ENCODE data around the gene CRISPLD2.
"Not testable (repeated sequence)": the region's sequence is repeated elsewhere in the genome, so short reads cannot be mapped to it uniquely, and the experiment has no call there.

The CRISPLD2 gene

DNA sequence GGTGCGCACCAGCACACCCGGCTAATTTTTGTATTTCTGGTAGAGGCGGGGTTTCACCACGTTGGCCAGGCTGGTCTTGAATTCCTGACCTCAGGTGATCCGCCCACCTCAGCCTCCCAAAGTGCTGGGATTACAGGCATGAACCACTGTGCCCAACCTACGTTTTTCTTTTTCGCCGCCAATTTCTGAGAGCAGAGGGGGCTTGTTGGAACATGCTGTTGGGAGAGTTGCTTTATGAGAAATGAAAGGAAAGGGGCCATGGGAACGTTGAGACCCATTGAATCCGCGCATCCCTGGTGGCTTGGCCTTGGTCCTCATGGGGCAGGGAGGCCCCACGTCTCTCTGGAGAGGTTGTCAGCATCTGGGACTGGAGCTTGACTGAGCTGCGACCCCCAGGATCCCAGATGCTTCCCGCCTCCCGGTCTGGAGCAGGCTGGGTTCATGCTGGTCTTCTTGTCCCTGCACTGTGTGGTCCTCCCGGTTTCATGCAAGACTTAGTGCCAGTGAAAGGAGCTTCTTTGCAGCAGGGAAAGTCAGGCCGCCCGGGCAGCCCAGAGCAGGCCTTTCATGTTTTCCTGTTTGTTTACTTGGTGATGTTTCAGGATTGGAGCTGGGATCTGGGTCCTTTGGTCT, 22.8 kb downstream of the CRISPLD2 start:
- DNase-seq: no peak

DNA sequence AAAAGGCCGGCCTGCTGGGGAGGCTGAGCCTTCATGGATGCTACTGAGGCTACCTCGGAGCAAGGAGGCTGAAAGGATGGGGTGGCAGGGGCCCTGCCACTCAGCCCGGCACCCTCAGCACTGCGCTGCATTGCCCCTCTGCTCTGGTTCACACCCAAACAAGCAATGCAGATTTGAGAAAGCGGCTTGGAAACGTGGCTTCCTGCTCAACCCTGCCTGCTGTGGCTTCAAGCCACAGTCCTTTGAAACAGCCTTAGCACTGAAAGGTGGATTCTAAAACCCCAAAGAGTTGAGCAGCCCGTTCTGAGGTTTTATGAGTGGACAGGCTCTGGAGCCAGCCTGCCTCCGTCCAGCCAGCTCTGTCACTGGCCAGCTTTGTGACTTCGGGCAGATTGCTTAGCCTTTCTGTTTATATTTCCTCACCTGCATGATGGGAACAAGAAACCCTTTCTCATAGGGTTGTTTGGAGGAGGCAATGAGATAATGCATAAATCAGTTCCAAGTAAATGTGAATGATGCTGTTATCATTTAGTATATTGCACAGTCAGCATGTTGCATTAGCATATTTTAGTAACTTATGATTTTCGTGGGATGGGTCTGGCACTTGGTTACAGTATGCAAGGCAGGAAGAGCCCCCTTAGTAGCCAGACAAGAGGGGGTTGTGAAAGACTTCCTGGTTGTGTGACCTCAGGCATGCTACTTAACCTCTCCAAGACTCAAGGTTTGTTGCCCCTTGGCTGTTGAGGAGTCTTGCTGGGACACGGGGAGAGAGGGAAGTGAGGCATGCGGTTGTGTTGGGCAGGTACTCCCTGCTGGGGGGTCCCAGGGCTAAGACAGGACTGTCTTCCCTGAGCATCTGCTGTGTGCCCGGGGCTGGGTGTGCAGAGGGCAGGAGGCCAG, 23.6 kb downstream of the CRISPLD2 start:
- no peak for DNase-seq

DNA sequence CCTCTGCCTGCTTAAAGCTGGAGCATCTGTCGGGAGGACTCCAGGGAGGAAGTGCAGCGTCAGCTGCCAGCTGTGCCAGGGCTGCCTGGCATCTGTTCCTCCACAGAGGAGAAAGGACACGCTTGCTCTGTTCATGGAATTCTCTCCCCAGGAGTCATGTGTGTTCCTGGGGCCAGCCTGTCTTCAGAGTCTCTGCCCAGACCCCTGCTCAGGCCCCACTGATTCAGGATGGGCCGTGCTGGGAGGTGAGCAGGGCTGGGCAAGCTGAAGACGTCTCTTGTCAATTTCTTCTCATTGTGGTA, 24.2 kb downstream of the CRISPLD2 start:
- no peak for DNase-seq

DNA sequence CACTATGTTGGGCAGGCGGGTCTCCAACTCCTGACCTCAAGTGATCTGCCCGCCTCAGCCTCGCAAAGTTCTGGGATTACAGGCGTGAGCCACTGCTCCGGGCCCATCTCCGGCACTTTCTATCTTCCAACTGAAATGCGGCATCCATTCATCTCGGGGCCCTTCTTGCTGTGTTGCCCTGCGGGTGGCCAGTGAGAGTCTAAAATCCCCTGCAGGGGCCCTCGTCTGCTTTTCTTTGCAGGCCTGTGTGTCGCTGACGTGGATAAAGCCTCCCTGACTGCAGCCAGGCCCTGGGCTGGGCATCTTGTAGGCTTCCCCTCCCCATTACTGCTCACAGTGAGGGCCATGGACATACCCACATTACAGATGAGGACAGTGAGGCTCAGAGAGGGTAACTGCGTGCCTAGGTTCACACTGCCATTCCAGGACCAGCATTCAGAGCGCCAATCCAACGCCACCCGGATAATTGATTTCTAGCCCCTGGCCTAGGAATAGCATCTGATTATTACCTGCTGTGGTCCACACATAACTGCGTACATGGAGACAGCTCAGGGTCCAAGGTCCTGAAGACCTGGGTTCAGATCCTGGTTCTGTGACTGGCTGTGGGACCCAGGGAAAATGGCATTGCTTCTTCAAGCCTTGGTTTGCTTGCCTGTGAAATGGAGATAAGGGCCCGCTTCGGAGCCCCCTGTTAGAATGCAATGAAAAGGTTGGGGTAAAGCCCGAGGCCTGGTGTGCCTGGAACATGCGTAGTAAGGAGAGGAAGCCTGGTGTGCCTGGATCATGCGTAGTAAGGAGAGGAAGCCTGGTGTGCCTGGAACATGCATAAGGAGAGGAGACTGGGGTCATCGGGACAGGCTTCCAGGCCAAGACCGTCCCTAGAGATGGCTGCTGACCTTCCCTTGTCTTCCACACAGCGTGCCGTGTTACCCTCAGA, 25.0 kb downstream of the CRISPLD2 start:
- DNase-seq: no peak

DNA sequence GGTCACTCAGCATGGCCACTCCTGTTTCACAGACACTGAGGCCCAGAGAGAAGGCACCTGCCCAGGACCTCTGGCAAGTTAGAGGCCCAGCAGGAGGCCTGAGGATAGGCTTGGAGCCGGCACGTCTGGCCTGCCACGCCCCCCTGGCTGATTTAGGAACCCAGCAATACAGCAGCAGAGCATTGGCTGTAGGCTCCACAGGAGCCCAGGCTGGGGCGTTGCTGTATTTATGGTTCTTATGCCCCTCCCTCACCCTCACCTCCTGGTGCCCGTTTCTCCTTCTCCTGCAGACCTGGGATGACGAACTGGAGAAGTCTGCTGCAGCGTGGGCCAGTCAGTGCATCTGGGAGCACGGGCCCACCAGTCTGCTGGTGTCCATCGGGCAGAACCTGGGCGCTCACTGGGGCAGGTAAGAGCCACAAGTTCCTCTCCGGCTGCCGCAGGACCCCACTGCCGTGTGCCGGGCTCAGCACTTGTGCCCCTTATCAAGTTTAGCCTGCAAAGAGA, 25.8 kb downstream of the CRISPLD2 start:
- no peak for DNase-seq

DNA sequence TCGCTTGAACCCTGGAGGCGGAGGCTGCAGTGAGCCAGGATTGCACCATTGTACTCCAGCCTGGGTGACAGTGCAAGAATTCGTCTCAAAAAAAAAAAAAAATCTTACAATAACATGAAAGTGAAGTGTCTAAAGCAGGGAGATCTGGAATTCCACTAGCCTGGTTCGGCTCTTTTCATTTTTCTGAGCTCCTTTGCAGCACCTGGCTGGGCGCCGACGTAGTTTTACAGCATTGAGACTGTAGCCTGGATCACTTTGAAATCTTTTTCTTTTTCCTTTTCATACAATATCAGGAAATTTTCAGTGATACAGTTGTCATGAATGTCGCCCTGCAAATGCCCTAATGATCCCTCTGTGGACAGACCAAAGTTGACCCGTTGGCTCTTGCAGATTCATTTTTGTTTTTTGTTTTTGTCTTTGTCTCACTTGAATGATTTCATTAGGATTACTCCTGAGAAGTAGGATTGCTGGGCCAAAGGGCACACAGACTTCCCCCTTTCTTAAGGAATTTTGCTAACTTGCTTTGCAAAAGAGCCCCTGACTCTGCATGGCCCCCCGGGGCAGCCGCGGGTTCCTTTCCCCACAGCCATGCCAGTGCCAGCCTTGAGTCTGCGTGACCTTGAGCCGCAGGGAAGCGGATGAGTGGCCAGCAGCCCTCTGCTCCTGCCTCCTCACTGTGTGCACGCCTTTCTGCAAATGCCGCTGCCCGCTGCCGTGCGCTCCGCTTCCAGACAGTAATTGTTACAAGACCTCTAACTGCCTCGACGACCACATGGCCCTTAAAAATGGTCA, 28.0 kb downstream of the CRISPLD2 start:
- no peak for DNase-seq

DNA sequence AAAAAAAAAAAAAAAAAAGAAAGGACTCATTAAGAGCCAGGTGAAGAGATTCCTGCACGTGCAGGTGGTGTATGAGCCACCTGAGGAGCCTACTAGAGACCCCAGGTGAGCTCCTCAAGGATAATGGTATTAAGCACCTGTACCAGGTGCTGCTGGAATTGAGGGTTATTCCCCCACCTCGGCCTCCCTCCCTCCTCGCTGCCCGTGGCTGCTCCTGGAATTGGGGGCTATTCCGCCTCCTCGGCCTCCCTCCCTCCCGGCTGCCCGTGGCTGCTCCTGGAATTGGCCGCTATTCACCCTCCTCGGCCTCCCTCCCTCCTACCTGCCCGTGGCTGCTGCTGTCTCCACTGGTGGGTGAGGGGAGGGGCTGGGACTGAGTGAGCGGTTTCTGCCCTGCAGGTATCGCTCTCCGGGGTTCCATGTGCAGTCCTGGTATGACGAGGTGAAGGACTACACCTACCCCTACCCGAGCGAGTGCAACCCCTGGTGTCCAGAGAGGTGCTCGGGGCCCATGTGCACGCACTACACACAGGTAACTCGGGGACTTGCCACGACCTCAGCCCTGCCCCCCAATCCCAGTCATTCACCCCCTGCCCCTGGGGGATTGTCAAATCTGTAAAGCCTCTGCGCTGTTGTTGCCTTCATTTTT, 29.3 kb downstream of the CRISPLD2 start:
- no peak for DNase-seq

DNA sequence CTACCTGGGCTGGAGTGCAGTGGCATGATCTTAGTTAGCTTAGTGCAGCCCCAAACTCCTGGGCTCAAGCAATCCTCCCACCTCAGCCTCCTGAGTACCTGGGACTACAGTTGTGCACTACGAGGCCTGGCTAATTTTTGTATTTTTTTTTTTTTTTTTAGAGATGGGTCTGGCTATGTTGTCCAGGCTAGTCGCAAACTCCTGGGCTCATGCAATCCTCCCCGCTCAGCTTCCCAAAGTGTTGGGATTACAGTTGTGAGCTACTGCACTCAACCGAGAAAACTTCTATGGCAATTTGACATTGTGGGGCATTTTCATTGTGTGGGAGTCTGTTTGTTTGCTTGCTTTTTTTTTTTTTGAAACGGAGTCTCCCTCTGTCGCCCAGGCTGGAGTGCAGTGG, 30.0 kb downstream of the CRISPLD2 start:
- no peak for DNase-seq

DNA sequence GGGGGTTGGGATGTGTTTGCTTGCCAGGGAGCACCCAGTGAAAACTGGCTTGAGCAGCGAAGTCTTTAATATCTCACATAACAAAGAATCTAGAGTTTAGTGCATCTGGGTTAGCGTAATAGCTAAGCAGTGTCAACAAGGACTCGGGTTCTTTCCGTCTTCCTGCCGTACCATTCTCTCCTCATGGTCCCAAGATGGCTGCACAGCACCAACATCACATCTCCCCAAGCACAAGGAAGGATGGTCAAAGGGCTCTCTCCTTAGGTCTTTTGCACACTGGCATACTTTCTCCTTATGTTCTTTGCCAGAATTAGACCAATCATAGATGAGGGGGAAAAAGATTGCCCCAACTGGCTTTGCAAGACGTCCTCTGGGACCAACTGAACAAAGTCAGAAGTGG, 30.9 kb downstream of the CRISPLD2 start:
- DNase-seq: no peak

DNA sequence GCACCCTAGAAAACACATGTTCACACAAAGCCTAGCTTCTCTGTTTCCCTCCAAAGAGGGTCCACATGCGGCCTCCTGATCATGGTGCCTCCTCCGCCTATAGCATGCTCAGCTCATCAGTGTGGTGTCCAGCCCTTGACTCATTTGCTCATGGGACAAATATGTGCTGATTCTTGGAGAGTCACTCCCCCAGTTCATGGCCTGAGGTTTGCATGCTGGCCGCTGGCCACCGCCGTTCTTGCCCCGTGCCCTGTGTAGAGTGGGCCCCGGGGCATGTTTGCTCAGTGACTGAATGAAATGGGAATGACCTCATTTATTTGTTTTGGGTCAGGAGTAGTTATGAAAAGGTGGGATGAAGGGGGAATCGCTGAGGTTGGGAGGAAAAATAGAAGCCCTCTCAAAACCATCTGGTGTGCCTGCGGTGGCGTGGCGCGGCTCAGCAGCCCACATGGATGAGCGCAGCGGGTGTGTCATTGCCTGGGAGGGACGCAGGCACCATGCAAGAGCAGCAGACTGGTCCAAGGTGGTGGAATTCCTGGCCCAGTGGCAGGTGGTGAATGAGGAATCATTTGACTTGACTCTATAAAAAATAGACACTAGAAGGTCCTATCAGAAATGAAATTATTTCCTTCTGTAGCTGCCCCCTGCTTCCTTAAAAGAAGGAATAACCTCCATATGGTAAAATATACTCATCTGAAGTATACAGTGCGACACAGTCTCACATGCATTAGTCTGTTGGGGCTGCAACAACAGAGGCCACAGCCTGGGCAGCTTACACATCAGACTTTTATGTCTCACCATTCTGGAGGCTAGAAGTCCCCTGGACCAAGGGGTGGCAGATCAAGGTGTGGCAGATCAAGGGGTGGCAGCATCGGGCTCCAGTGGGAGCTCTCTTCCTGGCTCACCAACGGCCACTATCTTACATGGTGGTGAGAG, 31.7 kb downstream of the CRISPLD2 start:
- no peak for DNase-seq

DNA sequence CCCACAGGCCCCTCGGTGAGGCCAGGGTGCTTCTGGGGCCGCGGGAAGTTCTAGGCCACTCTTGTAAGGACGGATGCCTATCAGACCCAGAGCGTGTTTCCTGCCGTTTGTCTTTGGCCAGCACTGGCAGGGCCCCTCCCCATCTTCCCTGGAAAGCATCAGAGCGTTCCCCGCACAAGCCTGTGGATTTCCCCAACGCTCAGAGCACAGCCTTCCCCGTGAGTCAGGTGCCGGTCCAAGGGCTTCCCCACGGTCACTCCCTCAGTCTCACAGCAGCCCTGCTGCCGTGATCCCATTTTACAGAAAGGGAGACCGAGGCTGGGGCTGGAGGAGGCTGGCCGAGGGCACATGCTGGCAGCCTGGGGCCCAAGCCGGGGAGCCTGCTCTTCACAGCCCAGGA, 33.7 kb downstream of the CRISPLD2 start:
- DNase-seq: no peak

DNA sequence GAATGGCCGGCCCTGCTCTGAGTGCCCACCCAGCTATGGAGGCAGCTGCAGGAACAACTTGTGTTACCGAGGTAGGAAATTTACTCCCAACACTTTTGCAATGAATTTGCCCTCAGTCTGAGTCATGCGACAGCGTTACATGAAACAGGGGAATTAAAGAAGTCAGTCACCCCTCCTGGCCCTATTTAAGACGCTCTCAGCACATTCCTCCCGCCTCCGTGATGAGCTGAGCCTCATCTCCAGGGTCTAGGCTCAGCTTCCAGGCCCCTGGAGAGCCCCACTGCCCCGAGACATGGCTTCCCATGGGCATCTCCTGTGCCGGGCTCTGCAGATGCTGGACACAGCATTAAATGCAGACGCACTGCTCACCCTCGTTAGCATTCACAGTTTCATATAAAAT, 35.0 kb downstream of the CRISPLD2 start:
- DNase-seq: no peak

DNA sequence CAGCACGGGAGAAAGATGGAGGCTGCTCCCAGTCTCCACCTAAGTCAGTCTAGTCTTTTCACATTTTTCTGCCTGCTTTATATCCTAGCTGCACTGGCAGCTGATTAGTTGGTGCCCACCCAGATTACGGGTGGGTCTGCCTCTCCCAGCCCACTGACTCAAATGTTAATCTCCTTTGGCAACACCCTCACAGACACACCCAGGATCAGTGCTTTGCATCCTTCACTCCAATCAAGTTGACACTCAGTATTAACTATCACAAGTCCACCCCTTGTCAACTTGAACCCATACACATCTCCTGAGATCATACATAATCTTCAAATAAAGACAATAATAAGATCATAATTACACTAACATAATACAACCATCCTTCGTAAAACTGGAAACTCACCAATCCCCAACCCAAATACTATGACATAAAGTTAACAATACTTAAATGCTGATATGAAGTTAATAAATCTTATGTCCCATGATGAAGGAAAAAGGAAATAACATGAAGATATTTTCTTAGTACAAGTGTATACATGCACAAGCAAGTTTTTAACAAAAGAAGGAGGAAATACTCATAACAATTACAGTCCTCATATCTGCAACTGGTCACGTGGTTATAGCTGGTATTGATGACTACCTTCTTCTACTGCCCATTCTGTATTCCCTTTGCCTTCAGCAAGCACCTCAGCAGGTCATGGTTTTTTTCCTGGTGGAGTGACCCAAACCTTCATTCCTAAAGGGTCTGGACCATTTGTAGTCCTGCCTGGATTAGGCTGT, 35.8 kb downstream of the CRISPLD2 start:
- not testable (repeated sequence) for DNase-seq

DNA sequence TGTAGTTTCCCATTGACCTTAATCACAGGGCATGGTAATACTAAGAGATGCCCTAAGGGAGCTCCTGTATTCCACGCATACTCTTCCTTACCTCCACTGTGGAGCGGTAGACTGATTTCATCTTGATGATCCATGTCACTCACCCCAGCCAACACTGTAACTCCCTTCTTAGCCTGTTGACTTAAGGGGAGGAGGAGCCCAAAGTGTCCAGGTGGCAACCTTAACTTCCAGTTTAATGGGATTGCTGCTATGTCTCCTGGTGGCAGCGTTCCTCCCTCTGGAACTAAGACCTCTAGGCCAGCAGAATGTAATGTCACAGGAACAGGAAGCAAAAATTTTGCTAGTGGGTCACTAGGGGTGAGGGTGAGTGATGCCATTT, 36.4 kb downstream of the CRISPLD2 start:
- not testable (repeated sequence) for DNase-seq

DNA sequence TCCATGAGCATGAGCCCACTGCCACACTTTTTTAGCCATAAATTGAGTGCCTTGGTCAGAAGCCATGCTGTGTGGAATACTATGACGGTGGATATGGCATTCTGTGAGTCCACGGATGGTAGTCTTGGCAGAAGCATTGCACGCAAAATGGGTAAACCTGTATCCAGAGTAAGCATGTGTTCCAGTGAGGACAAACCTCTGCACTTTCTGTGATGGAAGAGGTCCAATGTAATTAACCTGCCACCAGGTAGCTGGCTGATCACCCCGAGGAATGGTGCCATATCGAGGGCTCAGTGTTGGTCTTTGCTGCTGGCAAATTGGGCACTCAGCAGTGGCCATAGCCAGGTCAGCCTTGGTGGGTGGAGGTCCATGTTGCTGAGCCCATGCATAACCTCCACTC, 37.0 kb downstream of the CRISPLD2 start:
- not testable (repeated sequence) for DNase-seq

DNA sequence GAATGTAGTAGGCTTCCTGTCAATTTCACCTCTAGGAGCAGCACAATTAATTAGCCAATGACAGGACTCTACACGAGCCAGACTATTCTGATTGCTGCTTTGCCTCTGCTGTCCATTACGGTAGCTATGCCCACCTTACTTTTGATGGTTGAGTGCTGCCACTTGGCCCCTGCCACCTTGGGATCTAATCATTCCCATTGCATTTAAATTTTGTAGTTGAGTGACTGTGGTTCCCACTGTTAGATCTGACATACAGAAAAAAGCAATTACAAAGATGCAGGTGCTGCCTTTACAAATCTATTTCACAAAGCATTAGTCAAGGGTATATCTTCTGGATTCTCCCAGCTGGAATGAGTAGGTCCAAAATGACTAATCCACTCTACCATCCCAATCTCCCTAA, 39.9 kb downstream of the CRISPLD2 start:
- DNase-seq: no peak

DNA sequence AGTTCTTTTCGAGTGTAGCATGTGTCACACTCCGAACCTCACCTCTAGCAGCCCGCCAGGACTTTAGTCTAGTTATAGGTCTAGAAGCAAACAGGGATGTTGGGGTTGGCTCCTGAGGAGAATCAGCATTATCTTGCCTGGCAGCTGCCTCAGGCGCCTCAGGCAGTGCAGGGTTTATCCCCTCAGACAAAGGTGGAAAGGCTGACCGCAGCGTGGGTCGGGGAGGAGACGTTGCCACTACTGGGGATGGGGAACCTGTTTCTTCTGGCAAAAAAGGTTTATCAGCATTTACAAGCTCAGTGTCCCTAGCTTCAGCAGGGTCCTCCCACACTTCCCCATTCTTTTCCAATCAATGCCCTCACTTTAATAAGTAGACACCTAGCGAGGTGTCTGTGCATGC, 40.6 kb downstream of the CRISPLD2 start:
- no peak for DNase-seq

DNA sequence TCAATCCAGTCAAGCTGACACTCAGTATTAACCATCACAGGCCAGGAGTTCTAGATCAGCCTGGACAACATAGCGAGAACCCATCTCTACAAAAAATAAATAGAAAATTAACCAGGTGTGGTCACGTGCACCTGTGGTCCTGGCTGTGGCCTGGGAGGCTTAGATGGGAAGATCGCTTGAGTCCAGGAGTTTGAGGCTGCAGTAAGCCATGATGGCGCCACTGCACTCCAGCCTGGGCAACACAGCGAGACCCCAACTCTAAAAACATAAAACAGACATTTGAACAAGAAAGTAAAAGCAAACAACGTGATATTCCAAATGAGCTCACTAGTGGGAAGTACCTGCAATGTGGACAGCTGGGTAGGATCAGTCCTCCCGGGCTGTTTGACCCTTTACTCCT, 41.9 kb downstream of the CRISPLD2 start:
- DNase-seq: no peak

DNA sequence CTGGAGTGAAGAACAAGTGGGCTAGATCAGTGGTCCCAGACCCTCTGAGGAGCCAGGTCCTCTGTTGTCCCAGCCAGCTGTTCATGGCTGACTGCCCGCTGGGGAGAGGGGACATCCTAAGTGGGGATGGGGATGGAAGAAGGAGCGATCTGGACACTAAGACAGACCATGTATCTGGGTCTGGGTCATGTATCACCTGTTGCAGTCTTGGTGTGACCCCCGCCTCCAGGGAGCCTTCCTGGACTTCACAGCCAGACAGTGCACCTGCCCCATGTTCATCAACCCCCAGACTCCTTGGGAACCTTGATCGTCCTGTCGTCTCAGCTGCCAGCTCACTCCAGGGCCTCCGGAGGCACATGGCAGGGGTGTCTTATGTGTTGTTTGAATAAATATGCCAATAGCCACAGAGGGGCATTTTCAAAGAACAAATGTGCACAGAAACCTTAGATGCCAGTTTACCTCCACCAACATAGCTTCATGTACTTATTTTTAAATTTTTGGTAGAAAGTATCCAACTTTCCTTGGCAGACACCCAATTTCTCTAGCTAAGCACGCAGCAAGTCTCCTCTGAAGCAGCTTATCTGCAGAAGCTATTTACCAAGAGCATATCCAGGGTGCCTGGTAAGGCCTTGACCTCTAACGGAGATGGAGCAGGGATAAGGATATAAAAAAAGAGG, 43.2 kb downstream of the CRISPLD2 start:
- DNase-seq: no peak

DNA sequence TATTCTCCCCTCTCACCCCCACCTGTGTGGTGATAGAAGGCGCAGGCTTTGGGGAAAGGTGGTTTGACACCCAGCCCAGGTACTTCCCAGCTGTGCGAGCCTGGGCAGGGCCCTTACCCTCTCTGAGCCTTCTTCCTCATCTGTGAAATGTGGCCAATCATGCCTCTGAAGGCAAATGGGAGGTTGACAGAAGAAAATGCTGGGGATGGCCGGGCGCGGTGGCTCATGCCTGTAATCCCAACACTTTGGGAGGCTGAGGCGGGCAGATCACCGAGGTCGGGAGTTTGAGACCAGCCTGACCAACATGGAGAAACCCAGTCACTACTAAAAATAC, 43.7 kb downstream of the CRISPLD2 start:
- no peak for DNase-seq
